Kidney (tissue), 14 donors: Measurements from ENCODE around the gene NCOA7. TPM values are rescaled to one million over a fixed set of nuclear protein-coding genes. Genes with fewer than 3 reads are reported as not detected.

Source experiments
- DNase-seq, 5 donors: peaks; one replicate each; pipeline ENCODE4 v3.0.0-alpha.2; 2013 to 2020
- FAIRE-seq: peaks from 2 replicates; lab custom pipeline; 2012; peaks lifted over from hg19 to GRCh38; lab: Jason Lieb, UNC
- H3K27ac ChIP-seq, 2 donors: one replicate each; pipeline ENCODE4 v1.7.0; 2013; ENCODE audit warnings: low read depth in 2 of 2, low read length in 2 of 2, inconsistent platforms in 1 of 2
- H3K27me3 ChIP-seq: one replicate; pipeline ENCODE4 v1.7.1; 2013; ENCODE audit warnings: low read length, inconsistent platforms; ENCODE audit not compliant: control insufficient read depth, insufficient read depth
- H3K36me3 ChIP-seq, 3 donors: one replicate each; pipeline versions ENCODE4 v1.7.0 to v1.7.1; 2013; ENCODE audit warnings: low read length in 3 of 3, control low read depth in 1 of 3, inconsistent platforms in 1 of 3; ENCODE audit not compliant: insufficient read depth in 3 of 3, control insufficient read depth in 2 of 3
- H3K4me1 ChIP-seq, 3 donors: one replicate each; pipeline versions ENCODE4 v1.7.0 to v1.7.1; 2013; ENCODE audit warnings: low read length in 3 of 3, inconsistent platforms in 1 of 3, low read depth in 1 of 3; ENCODE audit not compliant: control insufficient read depth in 2 of 3, insufficient read depth in 2 of 3
- H3K4me3 ChIP-seq, 3 donors: one replicate each; pipeline versions ENCODE4 v1.7.0 to v1.8.1; 2013; ENCODE audit warnings: low read length in 3 of 3, control low read depth in 1 of 3, inconsistent platforms in 1 of 3
- H3K9ac ChIP-seq, 3 donors: one replicate each; pipeline versions ENCODE4 v1.7.0 to v1.7.1; 2013; ENCODE audit warnings: low read length in 3 of 3, control low read depth in 1 of 3, inconsistent platforms in 1 of 3
- H3K9me3 ChIP-seq, 3 donors: one replicate each; pipeline versions ENCODE4 v1.7.0 to v1.7.1; 2013; ENCODE audit warnings: low read length in 3 of 3, control low read depth in 1 of 3, inconsistent platforms in 1 of 3; ENCODE audit not compliant: control insufficient read depth in 2 of 3, insufficient read depth in 1 of 3
- CTCF ChIP-seq: IDR thresholded peaks from 3 replicates; pipeline ENCODE4 v1.5.1; 2012; ENCODE audit warnings: mild to moderate bottlenecking, moderate library complexity, borderline replicate concordance; ENCODE audit not compliant: insufficient read depth; ENCODE audit errors: extremely low read depth
- intact Hi-C: fragments of 100-400 bp; cut with DNase I; formaldehyde crosslinking; loops from one replicate; pipeline ENCODE4 v1.11.1; 2022
- polyA plus RNA-seq: library from polyadenylated mRNA; stranded (reverse); fragments of 350-450 nt; fragmentation: Illumina TruSeq; extraction: RNeasy Lipid Tissue Mini Kit (QIAGEN cat#74804); gene quantifications from one replicate; pipeline ENCODE4 v1.2.3, GENCODE V29; 2014; ENCODE audit warnings: low read depth, low replicate concordance; ENCODE audit not compliant: insufficient read depth
- total RNA-seq: library from RNA; stranded (reverse); fragmentation: NEBNext Ultra II Directional; extraction: Animal tissue kit (Norgen Biotek cat#: 25700); gene quantifications from one replicate; pipeline ENCODE4 v1.2.1, GENCODE V29; 2021
- donor health status: control.
- donor health status: control.
- donor health status: control.
- donor health status: control.
- donor health status: control.
- donor health status: DM: yes; HTN: yes; CAD: no.
- donor health status: Normal renal cell carcinoma (clear cell type).

NCOA7 gene
- total and polyA plus RNA-seq, 2 donors from 2014 or later = 21.0 to 135 TPM

GRCh38 chr6:125759184-125759902 is 31.4 kb upstream of the NCOA7 start:
- intact Hi-C loops = no loop called here
- FAIRE-seq = no peak
- no peaks in the 10 kb centered on the region for H3K9me3 ChIP-seq
- H3K27ac ChIP-seq = no peak overlapping the region
- TF ChIP-seq CTCF = no peak
- no peaks in the 10 kb centered on the region for H3K27me3 ChIP-seq
- no peaks in the 10 kb centered on the region for H3K4me1 ChIP-seq
- H3K9ac ChIP-seq = no peak overlapping the region
- peak in 2 of 5 donors; percentile 15 to 71 for DNase-seq
- no peak overlapping the region for H3K4me3 ChIP-seq
- H3K36me3 ChIP-seq = peaks cover 0 to 5% (median 0%) of the 10 kb centered on the region in 3 donors

- Histone ChIP-seq H3K36me3 (peaks cover 0 to 5% (median 0%) of the 10 kb centered on the region in 3 donors), H3K9ac (no peak overlapping the region), H3K4me1 (no peaks in the 10 kb centered on the region), H3K4me3 (no peak overlapping the region), H3K9me3 (no peaks in the 10 kb centered on the region), H3K27me3 (no peaks in the 10 kb centered on the region), H3K27ac (no peak overlapping the region)
- no peak for TF ChIP-seq CTCF
- intact Hi-C loops = no loop called here
- FAIRE-seq = no peak
- DNase-seq = no peak
These were observed 30.8 kb upstream of the NCOA7 start for GRCh38 chr6:125759959-125760457.

GRCh38 chr6:125764121-125764671 is 26.6 kb upstream of the NCOA7 start:
- no peak overlapping the region for H3K9ac ChIP-seq
- H3K9me3 ChIP-seq = no peaks in the 10 kb centered on the region
- intact Hi-C loops = no loop called here
- H3K36me3 ChIP-seq = no peaks in the 10 kb centered on the region
- no peak overlapping the region for H3K4me3 ChIP-seq
- DNase-seq (no peak), FAIRE-seq (no peak)
- no peak overlapping the region for H3K27ac ChIP-seq
- H3K4me1 ChIP-seq = no peaks in the 10 kb centered on the region
- H3K27me3 ChIP-seq = no peaks in the 10 kb centered on the region
- TF ChIP-seq CTCF = no peak
